Neural cell (in vitro differentiated cells): ENCODE data around the gene RPL28.

Experiments used
- CTCF ChIP-seq: fragments of 450-650 bp; IDR thresholded peaks from 2 replicates; pipeline ENCODE4 v1.5.1; 2014; ENCODE audit warnings: antibody characterized with exemption, mild to moderate bottlenecking, moderate library complexity; ENCODE audit not compliant: poor library complexity, severe bottlenecking
- EP300 ChIP-seq: fragments of 450-650 bp; conservative IDR thresholded peaks from 2 replicates; pipeline ENCODE4 v1.6.1; 2014; ENCODE audit warnings: antibody characterized with exemption, mild to moderate bottlenecking, moderate library complexity; ENCODE audit not compliant: poor library complexity, severe bottlenecking
- EZH2 ChIP-seq: fragments of 200-600, 300-800 bp; shearing (Covaris generic), sonication (generic); IDR thresholded peaks from 2 replicates; pipeline ENCODE4 v1.6.1; 2014; ENCODE audit warnings: antibody characterized with exemption, low read length, borderline replicate concordance, mild to moderate bottlenecking; ENCODE audit not compliant: insufficient read depth, poor library complexity, severe bottlenecking
- POLR2AphosphoS5 ChIP-seq: IDR thresholded peaks from 2 replicates; pipeline ENCODE4 v1.6.1; 2012
- REST ChIP-seq: IDR thresholded peaks from 2 replicates; pipeline ENCODE4 v1.6.1; 2012; ENCODE audit warnings: borderline replicate concordance

DNA sequence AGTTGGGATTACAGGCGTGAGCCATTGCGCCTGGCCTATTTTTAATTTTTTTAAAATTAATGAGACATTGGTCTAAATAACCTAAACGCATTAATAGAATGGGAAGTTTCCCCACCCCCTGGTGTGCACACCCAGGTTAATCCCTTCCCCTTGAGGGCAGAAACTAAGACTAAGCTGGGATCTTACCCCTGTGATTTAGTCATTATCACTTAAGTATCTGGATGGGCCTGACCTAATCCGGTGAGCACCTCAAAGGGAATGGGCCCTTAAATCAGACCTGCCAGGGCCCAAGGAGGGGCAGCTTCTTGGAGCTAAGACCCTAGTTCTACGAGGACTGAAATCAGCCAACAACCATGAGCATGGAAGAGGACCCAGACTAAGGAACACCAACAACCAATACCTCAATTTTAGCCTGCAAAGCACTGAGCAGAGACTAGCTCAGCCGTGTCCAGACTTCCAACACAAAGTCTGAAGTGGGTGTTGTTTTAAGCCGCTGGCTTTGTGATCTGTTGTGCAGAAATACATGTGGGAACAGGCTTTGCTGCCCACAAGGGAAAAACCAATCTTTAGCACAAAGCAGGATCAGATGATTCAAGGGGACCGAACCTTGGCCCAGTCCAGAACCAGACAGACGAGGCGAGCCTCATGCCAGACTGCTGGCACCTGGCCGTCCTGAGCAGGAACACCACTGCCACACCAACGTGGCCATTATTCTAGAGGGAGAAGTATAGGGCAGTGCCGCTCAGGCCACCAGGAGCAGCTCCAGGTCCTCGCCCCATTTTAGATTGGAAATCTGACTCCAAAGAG is 14.8 kb downstream of the RPL28 start:
- TF ChIP-seq CTCF: no peak
- no peak for TF ChIP-seq POLR2AphosphoS5
- TF ChIP-seq EP300: no peak
- TF ChIP-seq REST: no peak
- TF ChIP-seq EZH2: no peak
